Activated CD8-positive, alpha-beta memory T cell treated with anti-CD3 and anti-CD28 coated beads, Interleukin-2, amount 10 ng/mL, durations not matched to agents 7 days and 5 days (primary cell): ENCODE measurements around the gene CEP63. TPM values are rescaled to one million over a fixed set of nuclear protein-coding genes. Genes with fewer than 3 reads are reported as not detected.

Experiments
- ATAC-seq: fragments of 150-1000 bp; cut with Tn5 transposase; one replicate; pipeline ENCODE4 v1.10.0; 2021; ENCODE audit warnings: moderate library complexity
- CTCF ChIA-PET: fragments of 350-600 bp; sonication (Branson Sonifier 250); formaldehyde crosslinking; loops from one replicate; lab custom pipeline; 2021; ENCODE audit warnings: antibody characterized with exemption; lab: Charles Lee
- DNase-seq: peaks from one replicate; pipeline ENCODE4 v3.0.0-alpha.2; 2020
- H3K27ac Mint-ChIP-seq: one replicate; pipeline ENCODE4 v1.8.0; 2021; ENCODE audit warnings: mild to moderate bottlenecking, mixed read lengths
- H3K27me3 Mint-ChIP-seq: one replicate; pipeline ENCODE4 v1.8.0; 2021; ENCODE audit warnings: mixed read lengths
- H3K36me3 Mint-ChIP-seq: one replicate; pipeline ENCODE4 v1.8.0; 2021; ENCODE audit warnings: mild to moderate bottlenecking, mixed read lengths
- H3K4me1 Mint-ChIP-seq: one replicate; pipeline ENCODE4 v1.8.0; 2021; ENCODE audit warnings: mixed read lengths
- H3K4me3 Mint-ChIP-seq: one replicate; pipeline ENCODE4 v1.8.0; 2021; ENCODE audit warnings: mild to moderate bottlenecking, moderate library complexity, mixed read lengths
- H3K9me3 Mint-ChIP-seq: one replicate; pipeline ENCODE4 v1.8.0; 2022; ENCODE audit warnings: low read depth, mixed read lengths
- total RNA-seq, 2 experiments: library from RNA; stranded (reverse); gene quantifications; one replicate each; pipeline ENCODE4 v1.2.3, GENCODE V29; 2021

The CEP63 gene
- 10 to 100 TPM; 17.8 to 25.8 TPM for total RNA-seq

DNA sequence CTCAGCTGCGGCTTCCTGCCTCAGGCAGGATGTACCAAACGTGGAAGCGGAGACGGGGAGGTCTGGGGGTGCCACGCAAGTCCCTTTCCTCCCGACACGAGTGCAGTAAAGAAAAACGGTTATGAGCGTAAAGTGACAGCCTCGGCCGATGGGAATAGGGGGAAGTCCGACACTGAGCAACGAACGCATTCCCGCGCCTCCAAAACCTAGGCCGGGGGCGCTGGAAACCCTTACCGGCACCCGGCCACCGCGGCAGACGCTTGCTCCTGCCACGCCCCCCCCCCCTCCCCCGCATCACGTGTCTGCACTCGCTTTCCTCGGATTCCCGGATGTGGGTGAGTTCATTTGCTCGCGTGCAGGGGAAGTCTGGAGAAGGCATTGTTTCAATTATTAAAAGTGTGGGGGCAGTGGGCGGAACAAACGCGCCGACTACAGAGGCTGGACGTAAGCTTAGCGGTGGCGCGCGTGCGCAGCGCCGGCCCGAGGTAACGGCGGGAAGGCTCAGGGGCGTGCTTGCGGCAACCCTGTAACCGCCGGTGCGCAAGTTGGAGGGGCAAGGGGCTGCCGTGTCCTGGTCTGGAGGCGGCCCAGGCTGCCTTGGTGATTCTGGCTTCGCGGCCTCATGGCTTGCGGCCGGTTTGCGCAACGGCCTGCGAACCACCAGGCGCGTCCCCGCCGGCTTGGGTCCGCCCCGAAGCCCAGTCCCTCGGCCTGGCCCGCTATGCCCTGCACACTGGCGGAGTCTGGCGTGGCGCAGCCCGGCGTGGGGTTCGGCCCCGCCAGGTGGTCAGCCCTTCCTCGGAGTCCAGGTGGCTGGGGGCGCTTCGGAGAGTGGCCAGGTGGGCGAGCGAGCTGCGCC, at the start of gene CEP63, which contains the start of gene ANAPC13:
Gene CEP63 (plus strand): TSS at position 340 of the 859 bp plus-strand sequence. CDS start 9,264 bp downstream, outside the sequence.
Gene ANAPC13 (minus strand): TSS at position 268 of the 859 bp plus-strand sequence. CDS start 3,081 bp downstream, outside the sequence.
- CTCF ChIA-PET = interaction anchor here (0.7 to 4.5 kb wide), 5 partner anchors 9 to 273 kb away, joined by 3 to 43 read pairs (median 4); no protein-coding TSS in a partner anchor
- peak; percentile 97 for DNase-seq
- peak within 1 kb of the TSS; percentile 86 for H3K4me3 Mint-ChIP-seq
- peak; percentile 90 for ATAC-seq
- H3K4me1 Mint-ChIP-seq = peaks cover 39% of the 10 kb centered on the region
- no peaks in the 10 kb centered on the region for H3K9me3 Mint-ChIP-seq
- peaks cover 12% of the 10 kb centered on the region for H3K36me3 Mint-ChIP-seq
- no peaks in the 10 kb centered on the region for H3K27me3 Mint-ChIP-seq
- H3K27ac Mint-ChIP-seq = peak within 1 kb of the TSS; percentile 91

DNA sequence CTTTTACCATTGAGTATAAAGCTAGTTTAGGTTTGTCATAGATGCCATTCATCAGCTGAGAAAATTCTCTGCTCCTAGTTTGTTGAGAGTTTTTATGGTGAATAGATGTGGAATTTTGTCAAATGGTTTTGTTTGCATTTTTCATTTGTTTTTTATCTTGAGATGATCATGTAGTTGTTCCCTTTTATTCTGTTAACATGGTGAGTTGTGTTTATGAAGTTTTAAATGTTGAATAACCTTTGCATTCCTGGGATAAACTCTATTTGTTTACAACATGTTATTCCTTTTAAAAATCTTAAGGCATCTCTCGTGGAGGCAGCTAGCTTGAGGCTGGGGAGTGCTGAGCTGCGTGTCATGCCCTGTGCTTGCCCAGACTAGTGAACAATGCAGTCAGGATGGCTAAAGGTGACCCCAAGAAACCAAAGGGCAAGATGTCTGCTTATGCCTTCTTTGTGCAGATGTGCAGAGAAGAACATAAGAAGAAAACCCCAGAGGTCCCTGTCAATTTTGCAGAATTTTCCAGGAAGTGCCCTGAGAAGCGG, 48.6 kb upstream of the CEP63 start:
- Mint-ChIP-seq H3K9me3 (no peaks in the 10 kb centered on the region), H3K4me1 (no peaks in the 10 kb centered on the region), H3K27me3 (peaks cover 32% of the 10 kb centered on the region), H3K27ac (no peak overlapping the region), H3K36me3 (no peaks in the 10 kb centered on the region), H3K4me3 (no peak overlapping the region)
- no peak for DNase-seq
- ATAC-seq = no peak
- CTCF ChIA-PET = no interaction called here

DNA sequence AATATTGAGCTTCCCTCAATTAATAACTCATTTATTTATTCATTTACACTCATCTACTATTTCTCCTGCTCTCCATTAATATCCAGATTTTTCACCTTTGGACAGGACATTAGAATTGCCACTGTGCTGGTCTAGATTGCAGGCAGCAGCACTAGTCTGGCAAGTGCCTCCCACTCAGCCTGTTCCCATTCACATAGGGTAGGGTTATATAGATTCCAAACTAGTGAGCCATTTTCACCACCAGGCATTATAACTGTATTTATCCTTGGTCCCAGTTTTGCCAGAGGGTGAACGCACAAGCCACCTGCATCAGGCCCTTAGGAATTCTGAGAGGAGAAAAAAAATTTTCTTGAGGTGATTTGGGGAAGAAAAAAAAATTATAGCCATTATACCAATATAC, 44.5 kb upstream of the CEP63 start:
- H3K36me3 Mint-ChIP-seq = no peaks in the 10 kb centered on the region
- peaks cover 35% of the 10 kb centered on the region for H3K27me3 Mint-ChIP-seq
- no peaks in the 10 kb centered on the region for H3K4me1 Mint-ChIP-seq
- no peak overlapping the region for H3K27ac Mint-ChIP-seq
- H3K9me3 Mint-ChIP-seq = no peaks in the 10 kb centered on the region
- no peak overlapping the region for H3K4me3 Mint-ChIP-seq
- CTCF ChIA-PET = no interaction called here
- ATAC-seq (no peak), DNase-seq (no peak)

DNA sequence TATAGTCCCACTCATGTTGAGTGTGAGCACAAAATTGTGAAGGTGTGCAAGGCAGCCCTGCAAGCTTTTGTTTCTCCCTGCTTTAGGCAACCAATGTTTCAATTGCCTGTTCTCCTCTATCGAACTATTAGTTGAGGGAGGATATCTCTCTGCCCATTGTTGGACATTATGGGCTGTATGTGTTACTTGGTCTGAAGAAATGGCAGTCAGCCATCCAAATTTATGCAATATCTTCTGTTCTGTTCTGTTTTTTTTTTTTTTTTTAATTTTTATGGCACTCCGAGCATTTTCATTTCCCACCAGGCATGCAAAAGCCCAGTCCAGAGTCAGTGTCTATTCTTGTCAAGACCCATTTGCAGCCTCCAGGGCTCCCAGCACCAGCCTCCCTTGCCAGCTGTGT, 44.0 kb upstream of the CEP63 start:
- H3K9me3 Mint-ChIP-seq = no peaks in the 10 kb centered on the region

DNA sequence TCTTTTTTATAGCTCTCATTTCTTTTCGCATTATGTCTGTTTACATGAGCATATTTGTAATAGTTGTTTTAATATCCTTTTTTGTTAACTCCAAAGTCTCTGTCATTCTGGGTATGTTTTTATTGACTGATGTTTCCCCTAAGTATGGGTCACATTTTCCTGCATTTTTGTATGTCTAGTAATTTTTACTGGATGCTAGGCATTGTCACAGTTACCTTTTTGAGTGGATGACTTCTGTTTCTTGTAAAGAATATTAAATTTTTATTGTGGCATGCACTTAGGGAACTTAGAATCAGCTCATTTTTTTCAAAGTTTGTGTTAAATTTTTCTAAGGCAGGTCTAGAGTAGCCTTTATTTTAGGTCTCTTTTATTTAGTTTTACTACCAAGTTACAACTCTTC, 40.8 kb upstream of the CEP63 start:
- H3K4me1 Mint-ChIP-seq = no peaks in the 10 kb centered on the region
- ATAC-seq = no peak

More for the DNA sequence above, 44.0 kb upstream of the CEP63 start:
- H3K36me3 Mint-ChIP-seq = no peaks in the 10 kb centered on the region
- CTCF ChIA-PET = no interaction called here
- no peak overlapping the region for H3K4me3 Mint-ChIP-seq
- H3K27ac Mint-ChIP-seq = no peak overlapping the region
- DNase-seq (no peak), ATAC-seq (no peak)
- no peaks in the 10 kb centered on the region for H3K4me1 Mint-ChIP-seq
- peaks cover 33% of the 10 kb centered on the region for H3K27me3 Mint-ChIP-seq

DNA sequence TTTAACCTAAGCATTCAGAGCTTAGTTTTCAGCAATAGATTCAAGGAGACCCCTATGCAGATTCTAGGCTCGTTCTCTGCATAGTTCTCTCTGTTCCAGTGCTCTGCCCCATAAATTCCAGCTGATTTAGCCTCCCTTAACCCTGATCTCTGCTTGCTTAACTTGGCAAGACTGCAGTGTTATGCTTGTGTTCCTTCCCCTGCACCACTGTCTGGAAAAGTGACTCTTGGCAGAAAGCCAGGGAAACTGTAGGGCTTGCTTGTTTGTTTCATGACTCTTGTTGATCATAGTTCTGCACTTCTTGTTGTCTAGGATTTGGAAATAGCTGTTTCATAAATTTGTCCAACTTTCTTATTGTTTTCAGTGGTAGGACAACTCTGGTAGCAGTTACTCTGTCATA, 40.2 kb upstream of the CEP63 start:
- peaks cover 16% of the 10 kb centered on the region for H3K27me3 Mint-ChIP-seq
- no peak overlapping the region for H3K4me3 Mint-ChIP-seq
- H3K9me3 Mint-ChIP-seq = no peaks in the 10 kb centered on the region
- no peaks in the 10 kb centered on the region for H3K4me1 Mint-ChIP-seq
- DNase-seq (no peak), ATAC-seq (no peak)
- CTCF ChIA-PET = interaction anchor here (1.1 to 1.9 kb wide), 2 partner anchors 28 to 233 kb away, joined by 3 to 5 read pairs; no protein-coding TSS in a partner anchor
- H3K36me3 Mint-ChIP-seq = no peaks in the 10 kb centered on the region
- H3K27ac Mint-ChIP-seq = no peak overlapping the region

More for the DNA sequence above, 40.8 kb upstream of the CEP63 start:
- DNase-seq = no peak
- no peaks in the 10 kb centered on the region for H3K36me3 Mint-ChIP-seq
- H3K9me3 Mint-ChIP-seq = no peaks in the 10 kb centered on the region
- H3K4me3 Mint-ChIP-seq = no peak overlapping the region
- CTCF ChIA-PET = interaction anchor here (1.9 kb wide), 1 partner anchor 29 kb away, joined by 5 read pairs; no protein-coding TSS in a partner anchor
- peaks cover 17% of the 10 kb centered on the region for H3K27me3 Mint-ChIP-seq
- H3K27ac Mint-ChIP-seq = no peak overlapping the region

DNA sequence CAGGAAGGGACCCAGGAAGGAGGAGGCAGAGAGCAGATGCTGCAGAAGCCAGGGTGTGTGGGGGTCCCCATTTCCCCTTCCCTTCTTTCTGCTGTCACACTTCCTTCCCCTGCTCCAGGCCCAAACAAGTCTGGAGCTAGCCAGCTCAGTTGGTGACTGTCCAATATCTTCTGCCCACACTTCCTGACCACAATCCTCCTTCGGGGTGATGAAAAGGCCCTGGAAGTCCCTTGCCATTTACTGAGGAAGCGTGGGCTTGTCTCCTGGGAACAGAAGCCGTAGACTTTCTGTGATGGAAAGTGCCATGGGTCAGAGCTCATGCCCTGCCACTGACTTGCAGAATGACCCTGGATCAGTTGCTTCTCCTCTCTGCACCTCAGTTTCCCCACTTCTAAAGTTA, 39.1 kb upstream of the CEP63 start:
- H3K27me3 Mint-ChIP-seq = peaks cover 15% of the 10 kb centered on the region
- H3K9me3 Mint-ChIP-seq = no peaks in the 10 kb centered on the region
- DNase-seq (no peak), ATAC-seq (no peak)
- CTCF ChIA-PET = interaction anchor here (0.5 to 2.2 kb wide), 4 partner anchors 27 to 1740 kb away, joined by 3 to 5 read pairs (median 4); no protein-coding TSS in a partner anchor
- H3K4me1 Mint-ChIP-seq = no peaks in the 10 kb centered on the region
- no peaks in the 10 kb centered on the region for H3K36me3 Mint-ChIP-seq
- H3K4me3 Mint-ChIP-seq = no peak overlapping the region
- no peak overlapping the region for H3K27ac Mint-ChIP-seq

DNA sequence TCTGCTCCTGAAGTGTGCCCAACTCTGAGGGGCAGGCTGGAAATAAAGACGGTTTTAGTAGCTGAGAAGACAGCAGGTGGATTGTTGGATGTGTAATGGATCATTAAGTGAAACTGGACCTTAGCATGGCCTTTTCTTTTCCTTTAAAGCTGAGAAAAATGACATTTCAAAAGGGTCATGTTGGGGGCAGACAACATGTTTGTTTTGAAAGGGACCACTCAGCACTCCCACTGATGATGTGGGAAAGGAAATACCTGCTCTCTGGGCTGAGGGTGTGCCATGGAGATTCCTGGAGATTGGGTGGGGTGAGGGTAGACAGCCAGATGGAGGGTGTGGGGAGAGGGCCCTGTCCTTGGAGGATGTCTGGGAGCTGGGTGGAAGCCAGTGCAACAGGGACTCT, 38.5 kb upstream of the CEP63 start:
- no peak for DNase-seq
- ATAC-seq = no peak
- no peak overlapping the region for H3K27ac Mint-ChIP-seq
- no peaks in the 10 kb centered on the region for H3K9me3 Mint-ChIP-seq
- CTCF ChIA-PET = interaction anchor here (1.3 to 2.2 kb wide), 2 partner anchors 235 to 249 kb away, joined by 3 to 5 read pairs; no protein-coding TSS in a partner anchor
- peaks cover 21% of the 10 kb centered on the region for H3K27me3 Mint-ChIP-seq
- no peaks in the 10 kb centered on the region for H3K36me3 Mint-ChIP-seq
- H3K4me1 Mint-ChIP-seq = no peaks in the 10 kb centered on the region
- H3K4me3 Mint-ChIP-seq = no peak overlapping the region

DNA sequence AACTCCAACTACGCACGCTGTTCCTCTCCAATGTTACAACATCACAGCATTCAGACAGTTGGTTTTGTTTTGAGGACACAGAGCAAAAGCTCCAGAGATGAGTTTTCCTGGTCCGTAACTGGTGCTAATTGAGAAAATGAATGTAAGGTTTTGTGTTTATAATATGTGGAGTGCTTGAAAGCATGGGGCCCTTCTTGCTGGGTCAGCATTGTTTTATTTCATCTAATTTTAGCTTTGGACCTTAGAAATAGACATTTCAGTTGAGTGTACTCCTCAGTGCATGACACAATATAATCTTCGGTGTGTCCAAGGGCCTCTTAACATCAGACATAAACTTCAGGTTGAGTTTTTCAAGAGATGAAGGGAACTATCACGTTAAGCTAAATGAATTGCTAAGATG, 37.2 kb upstream of the CEP63 start:
- no peaks in the 10 kb centered on the region for H3K4me1 Mint-ChIP-seq
- H3K36me3 Mint-ChIP-seq = no peaks in the 10 kb centered on the region
- CTCF ChIA-PET = interaction anchor here (1.0 to 2.2 kb wide), 3 partner anchors 11 to 236 kb away, joined by 3 to 6 read pairs (median 5); no protein-coding TSS in a partner anchor
- no peak overlapping the region for H3K27ac Mint-ChIP-seq
- H3K4me3 Mint-ChIP-seq = no peak overlapping the region
- ATAC-seq = no peak
- no peaks in the 10 kb centered on the region for H3K9me3 Mint-ChIP-seq
- H3K27me3 Mint-ChIP-seq = peaks cover 34% of the 10 kb centered on the region
- no peak for DNase-seq

DNA sequence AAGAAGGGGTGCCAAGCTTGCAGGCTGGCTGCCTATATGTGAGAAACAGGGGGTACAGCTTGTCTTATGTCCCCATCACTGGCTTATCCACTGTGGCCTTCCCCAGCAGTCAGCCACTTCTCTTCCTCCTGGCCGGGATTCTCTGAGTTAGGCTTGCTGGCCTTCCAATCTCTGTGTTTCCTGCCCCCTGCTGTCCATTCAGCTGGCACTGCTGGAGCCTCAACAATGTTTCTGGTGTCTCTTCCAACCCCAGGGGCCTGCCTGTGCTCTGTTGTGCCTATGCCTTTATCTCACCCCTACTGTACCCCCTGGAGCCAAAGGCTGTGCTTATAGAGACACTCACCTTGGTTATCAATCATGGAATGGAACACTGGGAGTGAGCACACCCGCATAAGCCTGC, 36.6 kb upstream of the CEP63 start:
- Mint-ChIP-seq H3K36me3 (no peaks in the 10 kb centered on the region), H3K27me3 (peaks cover 38% of the 10 kb centered on the region), H3K9me3 (no peaks in the 10 kb centered on the region), H3K4me1 (no peaks in the 10 kb centered on the region), H3K27ac (no peak overlapping the region), H3K4me3 (no peak overlapping the region)
- DNase-seq = no peak
- ATAC-seq = no peak
- CTCF ChIA-PET = interaction anchor here (1.9 kb wide), 1 partner anchor 23 kb away, joined by 6 read pairs; no protein-coding TSS in a partner anchor

DNA sequence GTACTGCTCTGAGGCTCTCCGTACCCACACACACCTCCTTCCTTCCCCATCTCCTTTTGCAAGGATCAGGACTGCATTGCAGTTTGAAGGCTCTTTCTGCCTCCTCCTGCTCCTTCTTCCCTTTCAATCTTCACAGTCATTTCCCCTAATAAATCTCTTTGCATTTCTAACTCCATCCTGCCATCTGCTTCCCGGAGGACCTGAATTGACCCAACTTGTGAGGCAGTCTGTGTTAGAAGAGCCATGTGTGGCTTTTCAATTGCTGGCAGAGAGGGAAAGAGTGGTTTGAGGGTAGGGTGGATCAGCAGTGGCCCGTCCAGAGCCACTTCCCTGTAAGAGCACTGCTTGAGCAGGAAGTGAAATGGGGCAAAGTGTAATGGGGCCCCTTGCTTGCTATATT, 35.9 kb upstream of the CEP63 start:
- Mint-ChIP-seq H3K4me3 (no peak overlapping the region), H3K27me3 (peaks cover 34% of the 10 kb centered on the region), H3K9me3 (no peaks in the 10 kb centered on the region), H3K36me3 (no peaks in the 10 kb centered on the region), H3K27ac (no peak overlapping the region), H3K4me1 (no peaks in the 10 kb centered on the region)
- ATAC-seq (no peak), DNase-seq (no peak)
- CTCF ChIA-PET = interaction anchor here (1.9 kb wide), 1 partner anchor 23 kb away, joined by 6 read pairs; no protein-coding TSS in a partner anchor

DNA sequence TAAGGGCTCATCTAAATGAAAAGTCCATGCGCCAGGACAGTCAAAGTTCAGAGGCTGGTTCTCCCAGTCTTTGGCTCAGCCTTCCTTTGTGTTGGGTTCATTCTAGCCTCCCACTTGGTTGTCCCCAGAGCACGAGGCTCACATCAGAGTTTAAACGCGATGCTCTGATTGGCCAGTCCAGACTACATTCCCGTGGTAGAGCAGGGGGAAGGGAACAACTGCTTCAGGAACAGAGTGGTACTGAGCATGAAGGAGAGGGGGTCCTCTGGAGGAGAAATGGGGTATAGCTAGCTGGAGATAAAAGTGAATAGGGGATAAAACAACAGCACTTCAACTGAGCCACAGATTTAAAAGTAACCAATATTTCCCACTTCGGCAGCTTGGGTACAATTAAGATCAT, 32.2 kb upstream of the CEP63 start:
- no peaks in the 10 kb centered on the region for H3K9me3 Mint-ChIP-seq
- DNase-seq = no peak
- no peak for ATAC-seq
- CTCF ChIA-PET = no interaction called here
- no peaks in the 10 kb centered on the region for H3K4me1 Mint-ChIP-seq
- H3K36me3 Mint-ChIP-seq = no peaks in the 10 kb centered on the region
- no peak overlapping the region for H3K27ac Mint-ChIP-seq
- H3K27me3 Mint-ChIP-seq = peaks cover 43% of the 10 kb centered on the region
- no peak overlapping the region for H3K4me3 Mint-ChIP-seq

DNA sequence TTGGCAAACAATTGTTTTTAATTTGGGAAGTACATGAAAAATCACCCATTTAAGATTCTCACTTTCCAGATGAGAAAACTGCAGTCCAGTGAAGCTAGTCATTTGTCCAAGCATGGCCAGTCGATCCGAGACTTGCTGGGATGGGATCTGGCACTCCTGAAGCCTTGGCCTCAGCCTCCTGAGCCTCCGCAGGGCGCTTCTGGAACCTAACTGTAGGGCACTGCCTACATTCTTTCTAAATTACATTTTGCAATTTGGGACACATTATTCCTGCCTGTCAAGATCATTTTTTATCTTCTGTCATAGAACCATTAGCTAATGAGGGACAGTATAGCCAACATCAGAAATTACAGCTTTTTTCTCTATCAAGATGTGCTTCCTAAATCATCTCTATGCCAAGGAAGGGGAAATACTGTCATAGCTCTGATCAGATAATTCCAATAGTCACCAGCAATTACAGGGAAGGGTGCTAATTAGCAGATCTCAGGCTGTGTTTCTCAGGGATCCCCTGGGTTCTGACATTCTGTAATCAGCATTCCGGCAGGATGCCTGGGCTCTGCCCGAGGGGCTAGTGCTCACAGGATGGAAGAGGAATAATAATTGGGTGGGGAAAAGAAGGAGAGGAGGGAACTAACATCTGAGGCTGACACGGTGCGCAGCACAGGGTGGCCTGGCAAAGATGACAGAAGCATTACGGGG, 28.3 kb upstream of the CEP63 start:
- Mint-ChIP-seq H3K36me3 (no peaks in the 10 kb centered on the region), H3K4me1 (no peaks in the 10 kb centered on the region), H3K9me3 (no peaks in the 10 kb centered on the region), H3K4me3 (no peak overlapping the region), H3K27ac (no peak overlapping the region), H3K27me3 (peaks cover 53% of the 10 kb centered on the region)
- no peak for ATAC-seq
- DNase-seq = no peak
- CTCF ChIA-PET = no interaction called here
